Measurements from ENCODE around the gene SPINK14.

GRCh38 chr5:148224117-148224742 lies 55.9 kb downstream of the SPINK14 start:
- TF ChIP-seq CTCF (conservative IDR thresholded peaks at IDR 0.05) (no peak), EZH2 (IDR thresholded peaks at IDR 0.05; ENCODE audit: low read depth) (no peak)
